ENCODE data around the gene CREB3L2. TPM values are rescaled to one million over a fixed set of nuclear protein-coding genes. Genes with fewer than 3 reads are reported as not detected.

Gene CREB3L2
- total and polyA plus RNA-seq, 7 donors: 2.2 to 14.7 (median 6.7) TPM

GRCh38 chr7:137935884-137936508, 65.9 kb downstream of the CREB3L2 start:
- Histone ChIP-seq H3K36me3 (ENCODE audit: insufficient read depth in 1 of 2, low read depth in 1 of 2) (no peaks in the 10 kb centered on the region), H3K27me3 (ENCODE audit: insufficient read depth in 3 of 3, low read length in 2 of 3) (no peaks in the 10 kb centered on the region), H3K4me3 (peak overlapping the region; percentile 28), H3K27ac (peak overlapping the region; percentile 79), H3K4me1 (peaks cover 44% of the 10 kb centered on the region), H3K9me3 (no peaks in the 10 kb centered on the region)
- WGBS, 3 donors: 73 to 79% (median 77%) methylated on average over 7 of the region's 7 CpGs
- intact Hi-C loops (cut with DNase I): no loop called here
- TF ChIP-seq CTCF (IDR thresholded peaks at IDR 0.05): no peak
- DNase-seq (no peak), ATAC-seq (no peak)

- ATAC-seq: no peak
- Histone ChIP-seq H3K9me3 (no peaks in the 10 kb centered on the region), H3K4me3 (peak overlapping the region; percentile 28), H3K4me1 (peaks cover 41% of the 10 kb centered on the region), H3K27ac (no peak overlapping the region), H3K36me3 (ENCODE audit: insufficient read depth in 1 of 2, low read depth in 1 of 2) (no peaks in the 10 kb centered on the region), H3K27me3 (ENCODE audit: insufficient read depth in 3 of 3, low read length in 2 of 3) (no peaks in the 10 kb centered on the region)
- WGBS, 3 donors: 70 to 72% (median 71%) methylated on average over 8 of the region's 8 CpGs
- no peak for TF ChIP-seq CTCF (IDR thresholded peaks at IDR 0.05)
- DNase-seq: no peak
- intact Hi-C loops (cut with DNase I): no loop called here
These were observed 66.7 kb downstream of the CREB3L2 start for GRCh38 chr7:137934941-137935883.

GRCh38 chr7:137934176-137934826, 67.6 kb downstream of the CREB3L2 start:
- no peak for TF ChIP-seq CTCF (IDR thresholded peaks at IDR 0.05)
- intact Hi-C loops (cut with DNase I): no loop called here
- no peak for DNase-seq
- peaks cover 41% of the 10 kb centered on the region for H3K4me1 ChIP-seq
- H3K27me3 ChIP-seq (ENCODE audit: insufficient read depth in 3 of 3, low read length in 2 of 3): no peaks in the 10 kb centered on the region
- no peaks in the 10 kb centered on the region for H3K36me3 ChIP-seq (ENCODE audit: insufficient read depth in 1 of 2, low read depth in 1 of 2)
- ATAC-seq: no peak
- H3K9me3 ChIP-seq: no peaks in the 10 kb centered on the region
- H3K27ac ChIP-seq: no peak overlapping the region
- WGBS, 3 donors: 51 to 71% (median 53%) methylated on average over 4 of the region's 4 CpGs
- peak overlapping the region; percentile 27 for H3K4me3 ChIP-seq

GRCh38 chr7:137933270-137934017, 68.4 kb downstream of the CREB3L2 start:
- Histone ChIP-seq H3K27ac (peak overlapping the region; percentile 62), H3K36me3 (ENCODE audit: insufficient read depth in 1 of 2, low read depth in 1 of 2) (no peaks in the 10 kb centered on the region), H3K4me3 (no peak overlapping the region), H3K4me1 (peaks cover 41% of the 10 kb centered on the region), H3K27me3 (ENCODE audit: insufficient read depth in 3 of 3, low read length in 2 of 3) (no peaks in the 10 kb centered on the region), H3K9me3 (no peaks in the 10 kb centered on the region)
- intact Hi-C loops (cut with DNase I): no loop called here
- ATAC-seq: peak; percentile 59 to 63 (median 62)
- TF ChIP-seq CTCF (IDR thresholded peaks at IDR 0.05): no peak
- DNase-seq: peak; percentile 61 to 66
- WGBS, 3 donors: 23 to 37% (median 28%) methylated on average over 11 of the region's 11 CpGs

All from psoas muscle (tissue), 8 donors.